HEK293 (cell line): ENCODE data around the gene CNRIP1.

Experiments used
- CTCF ChIA-PET: fragments of 350-600 bp; formaldehyde crosslinking; extraction: SDS; loops from one replicate; lab custom pipeline; 2021; ENCODE audit warnings: antibody characterized with exemption; lab: Yijun Ruan, JAX
- POLR2A ChIA-PET: fragments of 300-600 bp; formaldehyde crosslinking; extraction: SDS; loops from one replicate; lab custom pipeline; 2020; ENCODE audit warnings: antibody characterized with exemption, inconsistent platforms; lab: Yijun Ruan, JAX
- H3K27ac ChIP-seq: fragments of 200-500 bp; sonication (Bioruptor generic); 2 replicates; pipeline ENCODE4 v1.5.1; 2014; ENCODE audit warnings: low read depth, low read length, control low read depth, inconsistent platforms; ENCODE audit errors: extremely low read depth
- H3K36me3 ChIP-seq, 2 experiments: fragments of 200-500 bp in 1 of 2; sonication (Bioruptor generic) in 1 of 2; 1 replicate in 1 of 2; 2 replicates in 1 of 2; pipeline ENCODE4 v1.5.1; 2014 to 2017; ENCODE audit warnings: inconsistent platforms in 2 of 2, low read length in 2 of 2; ENCODE audit not compliant: control insufficient read depth in 2 of 2, insufficient read depth in 1 of 2
- H3K4me1 ChIP-seq: fragments of 200-500 bp; sonication (Bioruptor generic); 2 replicates; pipeline ENCODE4 v1.5.1; 2014; ENCODE audit warnings: mild to moderate bottlenecking, low read length, inconsistent platforms; ENCODE audit not compliant: control insufficient read depth, insufficient read depth
- H3K4me3 ChIP-seq: 2 replicates; pipeline ENCODE4 v1.5.1; 2011; ENCODE audit warnings: low read depth, mild to moderate bottlenecking, control low read depth, low read length, moderate library complexity
- H3K9me3 ChIP-seq: fragments of 200-500 bp; sonication (Bioruptor generic); 2 replicates; pipeline ENCODE4 v1.5.1; 2014; ENCODE audit warnings: low read depth, low read length, inconsistent platforms; ENCODE audit not compliant: control insufficient read depth, insufficient read depth
- FEZF1 ChIP-seq: fragments of 450-650 bp; formaldehyde crosslinking; IDR thresholded peaks from 2 replicates; pipeline ENCODE4 v1.5.1; 2016; ENCODE audit warnings: missing biosample characterization, missing genetic modification characterization
- MYNN ChIP-seq: fragments of 450-650 bp; formaldehyde crosslinking; IDR thresholded peaks from 2 replicates; pipeline ENCODE4 v1.5.1; 2016; ENCODE audit warnings: missing biosample characterization, missing genetic modification characterization, borderline replicate concordance
- PRDM1 ChIP-seq: fragments of 450-650 bp; formaldehyde crosslinking; IDR thresholded peaks from 2 replicates; pipeline ENCODE4; 2016; ENCODE audit warnings: missing biosample characterization, missing genetic modification characterization
- SETDB1 ChIP-seq: IDR thresholded peaks from one replicate; pipeline ENCODE4 v1.6.1; 2017; ENCODE audit warnings: mild to moderate bottlenecking, low read length, moderate library complexity, mixed read lengths; ENCODE audit not compliant: insufficient read length
- SP2 ChIP-seq: fragments of 450-650 bp; formaldehyde crosslinking; IDR thresholded peaks from 2 replicates; pipeline ENCODE4 v1.5.1; 2016; ENCODE audit warnings: missing biosample characterization, missing genetic modification characterization
- SP7 ChIP-seq: fragments of 450-650 bp; formaldehyde crosslinking; IDR thresholded peaks from 2 replicates; pipeline ENCODE4 v1.5.1; 2016; ENCODE audit warnings: missing biosample characterization, missing genetic modification characterization
- ZIC2 ChIP-seq: fragments of 450-650 bp; formaldehyde crosslinking; IDR thresholded peaks from 2 replicates; pipeline ENCODE4 v1.5.1; 2016; ENCODE audit warnings: missing biosample characterization, missing genetic modification characterization
- ZNF214 ChIP-seq: fragments of 450-650 bp; formaldehyde crosslinking; IDR thresholded peaks from 2 replicates; pipeline ENCODE4 v1.5.1; 2017; ENCODE audit warnings: missing biosample characterization, mild to moderate bottlenecking, missing genetic modification characterization, borderline replicate concordance
- ZNF391 ChIP-seq: fragments of 450-650 bp; formaldehyde crosslinking; IDR thresholded peaks from 2 replicates; pipeline ENCODE4 v1.5.1; 2016; ENCODE audit warnings: low read depth, missing biosample characterization, missing genetic modification characterization, borderline replicate concordance
- ZNF548 ChIP-seq: fragments of 450-650 bp; formaldehyde crosslinking; IDR thresholded peaks from 2 replicates; pipeline ENCODE4 v1.5.1; 2016; ENCODE audit warnings: missing biosample characterization, missing genetic modification characterization
- ZNF571 ChIP-seq: fragments of 450-650 bp; formaldehyde crosslinking; IDR thresholded peaks from 2 replicates; pipeline ENCODE4 v1.5.0; 2017; ENCODE audit warnings: missing biosample characterization, missing genetic modification characterization
- ZNF585B ChIP-seq: fragments of 450-650 bp; formaldehyde crosslinking; IDR thresholded peaks from 2 replicates; pipeline ENCODE4 v1.5.1; 2016; ENCODE audit warnings: missing biosample characterization, missing genetic modification characterization
- ZNF596 ChIP-seq: fragments of 450-650 bp; IDR thresholded peaks from 2 replicates; pipeline ENCODE4 v1.5.0; 2018; ENCODE audit warnings: missing biosample characterization, mild to moderate bottlenecking, missing genetic modification characterization, moderate library complexity
- ZNF670 ChIP-seq: fragments of 450-650 bp; formaldehyde crosslinking; IDR thresholded peaks from 2 replicates; pipeline ENCODE4 v1.5.1; 2016; ENCODE audit warnings: missing biosample characterization, missing genetic modification characterization, low read depth
- ZNF747 ChIP-seq: fragments of 450-650 bp; formaldehyde crosslinking; IDR thresholded peaks from 2 replicates; pipeline ENCODE4 v1.5.1; 2016; ENCODE audit warnings: missing biosample characterization, missing genetic modification characterization
- ZNF791 ChIP-seq: fragments of 450-650 bp; formaldehyde crosslinking; IDR thresholded peaks from 2 replicates; pipeline ENCODE4 v1.5.1; 2016; ENCODE audit warnings: missing biosample characterization, missing genetic modification characterization
- TF ChIP-seq, protein P1 (sequence below): fragments of 450-650 bp; formaldehyde crosslinking; IDR thresholded peaks from 2 replicates; pipeline ENCODE4 v1.5.0; 2017; ENCODE audit warnings: missing biosample characterization, missing genetic modification characterization, borderline replicate concordance
- TF ChIP-seq, protein P2 (sequence below): fragments of 450-650 bp; formaldehyde crosslinking; IDR thresholded peaks from 2 replicates; pipeline ENCODE4 v1.5.1; 2017; ENCODE audit warnings: missing biosample characterization, missing genetic modification characterization
- TF ChIP-seq, protein P3 (sequence below): fragments of 450-650 bp; formaldehyde crosslinking; IDR thresholded peaks from 2 replicates; pipeline ENCODE4 v1.5.1; 2016; ENCODE audit warnings: missing biosample characterization, missing genetic modification characterization
- TF ChIP-seq, protein P4 (sequence below): fragments of 450-650 bp; formaldehyde crosslinking; IDR thresholded peaks from 2 replicates; pipeline ENCODE4 v1.5.1; 2016; ENCODE audit warnings: missing biosample characterization, missing genetic modification characterization
- TF ChIP-seq, protein P5 (sequence below): fragments of 450-650 bp; formaldehyde crosslinking; IDR thresholded peaks from 2 replicates; pipeline ENCODE4 v1.5.1; 2016; ENCODE audit warnings: missing biosample characterization, missing genetic modification characterization

Gene CNRIP1

DNA sequence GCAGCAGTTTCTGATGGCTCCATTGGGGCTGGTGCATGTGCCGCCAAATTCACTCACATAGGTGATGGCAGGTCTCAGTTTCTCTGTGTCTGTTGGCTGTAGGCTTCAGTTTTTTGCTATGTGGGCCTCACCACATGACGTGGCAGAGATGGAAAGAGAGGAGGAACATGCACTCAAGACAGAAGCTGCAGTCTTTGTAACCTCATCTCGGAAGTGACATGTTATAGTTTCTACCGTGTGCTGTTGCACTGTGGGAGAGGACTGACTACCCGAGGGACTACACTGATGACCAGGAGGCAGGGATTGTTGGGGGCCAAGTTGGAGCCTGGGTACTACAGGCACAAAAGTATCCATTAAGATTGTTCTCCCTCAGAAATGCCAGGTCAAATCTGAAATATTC lies 9.2 kb upstream of the CNRIP1 start (continued):
- TF ChIP-seq ZNF596 (tag by site-specific recombination) = no peak
- TF ChIP-seq, protein P1, sequence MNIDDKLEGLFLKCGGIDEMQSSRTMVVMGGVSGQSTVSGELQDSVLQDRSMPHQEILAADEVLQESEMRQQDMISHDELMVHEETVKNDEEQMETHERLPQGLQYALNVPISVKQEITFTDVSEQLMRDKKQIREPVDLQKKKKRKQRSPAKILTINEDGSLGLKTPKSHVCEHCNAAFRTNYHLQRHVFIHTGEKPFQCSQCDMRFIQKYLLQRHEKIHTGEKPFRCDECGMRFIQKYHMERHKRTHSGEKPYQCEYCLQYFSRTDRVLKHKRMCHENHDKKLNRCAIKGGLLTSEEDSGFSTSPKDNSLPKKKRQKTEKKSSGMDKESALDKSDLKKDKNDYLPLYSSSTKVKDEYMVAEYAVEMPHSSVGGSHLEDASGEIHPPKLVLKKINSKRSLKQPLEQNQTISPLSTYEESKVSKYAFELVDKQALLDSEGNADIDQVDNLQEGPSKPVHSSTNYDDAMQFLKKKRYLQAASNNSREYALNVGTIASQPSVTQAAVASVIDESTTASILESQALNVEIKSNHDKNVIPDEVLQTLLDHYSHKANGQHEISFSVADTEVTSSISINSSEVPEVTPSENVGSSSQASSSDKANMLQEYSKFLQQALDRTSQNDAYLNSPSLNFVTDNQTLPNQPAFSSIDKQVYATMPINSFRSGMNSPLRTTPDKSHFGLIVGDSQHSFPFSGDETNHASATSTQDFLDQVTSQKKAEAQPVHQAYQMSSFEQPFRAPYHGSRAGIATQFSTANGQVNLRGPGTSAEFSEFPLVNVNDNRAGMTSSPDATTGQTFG = no peak
- TF ChIP-seq, protein P2, sequence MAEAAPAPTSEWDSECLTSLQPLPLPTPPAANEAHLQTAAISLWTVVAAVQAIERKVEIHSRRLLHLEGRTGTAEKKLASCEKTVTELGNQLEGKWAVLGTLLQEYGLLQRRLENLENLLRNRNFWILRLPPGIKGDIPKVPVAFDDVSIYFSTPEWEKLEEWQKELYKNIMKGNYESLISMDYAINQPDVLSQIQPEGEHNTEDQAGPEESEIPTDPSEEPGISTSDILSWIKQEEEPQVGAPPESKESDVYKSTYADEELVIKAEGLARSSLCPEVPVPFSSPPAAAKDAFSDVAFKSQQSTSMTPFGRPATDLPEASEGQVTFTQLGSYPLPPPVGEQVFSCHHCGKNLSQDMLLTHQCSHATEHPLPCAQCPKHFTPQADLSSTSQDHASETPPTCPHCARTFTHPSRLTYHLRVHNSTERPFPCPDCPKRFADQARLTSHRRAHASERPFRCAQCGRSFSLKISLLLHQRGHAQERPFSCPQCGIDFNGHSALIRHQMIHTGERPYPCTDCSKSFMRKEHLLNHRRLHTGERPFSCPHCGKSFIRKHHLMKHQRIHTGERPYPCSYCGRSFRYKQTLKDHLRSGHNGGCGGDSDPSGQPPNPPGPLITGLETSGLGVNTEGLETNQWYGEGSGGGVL (tag by site-specific recombination) = no peak
- TF ChIP-seq, all 188 proteins: peak for 0

DNA sequence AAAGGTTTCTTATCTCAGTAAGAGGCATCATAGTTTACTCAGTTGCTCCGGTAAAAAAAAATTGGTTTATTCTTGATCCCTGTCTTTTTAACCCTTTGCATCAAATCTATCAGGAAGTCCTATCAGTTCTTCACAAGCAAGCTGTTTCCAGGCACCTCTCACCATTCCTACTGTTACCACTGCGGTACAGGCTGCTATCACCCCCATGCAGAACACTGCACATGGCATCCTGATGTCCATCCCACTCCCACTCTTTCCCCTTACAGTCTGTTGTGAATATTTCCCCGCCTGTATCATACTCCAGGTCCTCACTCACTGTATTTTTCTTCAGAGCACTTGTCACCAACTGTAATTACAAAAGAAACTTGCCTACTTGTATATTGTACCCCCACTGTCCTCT lies 5.3 kb upstream of the CNRIP1 start:
- Histone ChIP-seq H3K9me3 (no peaks in the 10 kb centered on the region), H3K4me1 (no peaks in the 10 kb centered on the region), H3K27ac (no peak overlapping the region), H3K36me3 (no peaks in the 10 kb centered on the region), H3K4me3 (no peak overlapping the region)
- no peak for TF ChIP-seq ZNF548 (tag by site-specific recombination)
- TF ChIP-seq ZNF571 (tag by site-specific recombination) = no peak
- TF ChIP-seq ZNF391 (tag by site-specific recombination) = no peak
- TF ChIP-seq ZIC2 (tag by site-specific recombination) = no peak
- TF ChIP-seq, protein P3, sequence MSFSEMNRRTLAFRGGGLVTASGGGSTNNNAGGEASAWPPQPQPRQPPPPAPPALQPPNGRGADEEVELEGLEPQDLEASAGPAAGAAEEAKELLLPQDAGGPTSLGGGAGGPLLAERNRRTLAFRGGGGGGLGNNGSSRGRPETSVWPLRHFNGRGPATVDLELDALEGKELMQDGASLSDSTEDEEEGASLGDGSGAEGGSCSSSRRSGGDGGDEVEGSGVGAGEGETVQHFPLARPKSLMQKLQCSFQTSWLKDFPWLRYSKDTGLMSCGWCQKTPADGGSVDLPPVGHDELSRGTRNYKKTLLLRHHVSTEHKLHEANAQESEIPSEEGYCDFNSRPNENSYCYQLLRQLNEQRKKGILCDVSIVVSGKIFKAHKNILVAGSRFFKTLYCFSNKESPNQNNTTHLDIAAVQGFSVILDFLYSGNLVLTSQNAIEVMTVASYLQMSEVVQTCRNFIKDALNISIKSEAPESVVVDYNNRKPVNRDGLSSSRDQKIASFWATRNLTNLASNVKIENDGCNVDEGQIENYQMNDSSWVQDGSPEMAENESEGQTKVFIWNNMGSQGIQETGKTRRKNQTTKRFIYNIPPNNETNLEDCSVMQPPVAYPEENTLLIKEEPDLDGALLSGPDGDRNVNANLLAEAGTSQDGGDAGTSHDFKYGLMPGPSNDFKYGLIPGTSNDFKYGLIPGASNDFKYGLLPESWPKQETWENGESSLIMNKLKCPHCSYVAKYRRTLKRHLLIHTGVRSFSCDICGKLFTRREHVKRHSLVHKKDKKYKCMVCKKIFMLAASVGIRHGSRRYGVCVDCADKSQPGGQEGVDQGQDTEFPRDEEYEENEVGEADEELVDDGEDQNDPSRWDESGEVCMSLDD = no peak
- no peak for TF ChIP-seq MYNN
- TF ChIP-seq ZNF791 (tag by site-specific recombination) = no peak
- no peak for TF ChIP-seq ZNF585B (tag by site-specific recombination)
- TF ChIP-seq, protein P4, sequence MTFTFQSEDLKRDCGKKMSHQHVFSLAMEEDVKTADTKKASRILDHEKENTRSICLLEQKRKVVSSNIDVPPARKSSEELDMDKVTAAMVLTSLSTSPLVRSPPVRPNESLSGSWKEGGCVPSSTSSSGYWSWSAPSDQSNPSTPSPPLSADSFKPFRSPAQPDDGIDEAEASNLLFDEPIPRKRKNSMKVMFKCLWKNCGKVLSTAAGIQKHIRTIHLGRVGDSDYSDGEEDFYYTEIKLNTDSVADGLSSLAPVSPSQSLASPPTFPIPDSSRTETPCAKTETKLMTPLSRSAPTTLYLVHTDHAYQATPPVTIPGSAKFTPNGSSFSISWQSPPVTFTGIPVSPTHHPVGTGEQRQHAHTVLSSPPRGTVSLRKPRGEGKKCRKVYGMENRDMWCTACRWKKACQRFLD (tag by site-specific recombination) = no peak
- no peak for TF ChIP-seq FEZF1 (tag by site-specific recombination)
- no peak for TF ChIP-seq ZNF747 (tag by site-specific recombination)
- no peak for TF ChIP-seq ZNF214 (tag by site-specific recombination)
- no peak for TF ChIP-seq SETDB1
- TF ChIP-seq, protein P5, sequence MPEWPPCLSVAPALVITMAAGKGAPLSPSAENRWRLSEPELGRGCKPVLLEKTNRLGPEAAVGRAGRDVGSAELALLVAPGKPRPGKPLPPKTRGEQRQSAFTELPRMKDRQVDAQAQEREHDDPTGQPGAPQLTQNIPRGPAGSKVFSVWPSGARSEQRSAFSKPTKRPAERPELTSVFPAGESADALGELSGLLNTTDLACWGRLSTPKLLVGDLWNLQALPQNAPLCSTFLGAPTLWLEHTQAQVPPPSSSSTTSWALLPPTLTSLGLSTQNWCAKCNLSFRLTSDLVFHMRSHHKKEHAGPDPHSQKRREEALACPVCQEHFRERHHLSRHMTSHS (tag by site-specific recombination) = no peak
- no peak for TF ChIP-seq ZNF670 (tag by site-specific recombination)
- no peak for TF ChIP-seq SP7 (tag by site-specific recombination)
- TF ChIP-seq PRDM1 = no peak
- TF ChIP-seq SP2 = no peak
- POLR2A ChIA-PET = no interaction called here
- CTCF ChIA-PET = interaction anchor here (0.7 kb wide), 1 partner anchor 152 kb away, joined by 3 read pairs; no protein-coding TSS in a partner anchor
